ENCODE results near the gene CD38.

The CD38 gene

GRCh38 chr4:15832523-15833451 is 54.7 kb downstream of the CD38 start:
- H3K79me1 ChIP-seq (ENCODE audit: low read length) = no peaks in the 10 kb centered on the region
- H3K27ac ChIP-seq (ENCODE audit: low read depth, low read length) = no peak overlapping the region
- no peaks in the 10 kb centered on the region for H3K4me1 ChIP-seq (ENCODE audit: control insufficient read depth in 1 of 2, insufficient read depth in 2 of 2, low read length in 2 of 2)
- H2BK120ac ChIP-seq (ENCODE audit: insufficient read depth, low read length, poor library complexity) = no peak overlapping the region
- no peak overlapping the region for H4K8ac ChIP-seq (ENCODE audit: low read depth, low read length)
- no peak overlapping the region for H2AK5ac ChIP-seq (ENCODE audit: low read length)
- no peaks in the 10 kb centered on the region for H3K27me3 ChIP-seq (ENCODE audit: insufficient read depth, low read length)
- no peak overlapping the region for H4K91ac ChIP-seq (ENCODE audit: low read depth, low read length)
- no peak overlapping the region for H3K4me3 ChIP-seq (ENCODE audit: low read depth, low read length)
- H3K4me2 ChIP-seq (ENCODE audit: low read length) = no peak overlapping the region
- no peak overlapping the region for H2AFZ ChIP-seq (ENCODE audit: insufficient read depth, low read length, poor library complexity)
- H3K36me3 ChIP-seq (ENCODE audit: control insufficient read depth in 1 of 2, insufficient read depth in 2 of 2, low read length in 2 of 2) = no peaks in the 10 kb centered on the region
- no peak for DNase-seq
- no peak overlapping the region for H2BK5ac ChIP-seq (ENCODE audit: low read depth, low read length, poor library complexity)
- no peak overlapping the region for H3K9ac ChIP-seq (ENCODE audit: low read length)
- H3K4ac ChIP-seq (ENCODE audit: low read depth, low read length) = no peak overlapping the region
- H3K23ac ChIP-seq (ENCODE audit: low read length) = no peak overlapping the region
- H3K18ac ChIP-seq (ENCODE audit: low read length) = no peak overlapping the region
- no peaks in the 10 kb centered on the region for H3K79me2 ChIP-seq (ENCODE audit: control insufficient read depth, insufficient read depth, low read length, poor library complexity)
- no peak overlapping the region for H2BK12ac ChIP-seq (ENCODE audit: low read length)
- WGBS (ENCODE audit: extremely low coverage, insufficient coverage, insufficient read length) = no CpG with 5 or more reads among the region's 3 CpGs
- no peak overlapping the region for H4K12ac ChIP-seq (ENCODE audit: low read depth, low read length)
- no peak overlapping the region for H3K14ac ChIP-seq (ENCODE audit: low read length)
- peaks cover 2% of the 10 kb centered on the region for H3K9me3 ChIP-seq (ENCODE audit: insufficient read depth, low read depth, low read length)

GRCh38 chr4:15833801-15834200 is 55.7 kb downstream of the CD38 start:
- H2AFZ ChIP-seq (ENCODE audit: insufficient read depth, low read length, poor library complexity) = no peak overlapping the region
- H3K4me1 ChIP-seq (ENCODE audit: control insufficient read depth in 1 of 2, insufficient read depth in 2 of 2, low read length in 2 of 2) = no peaks in the 10 kb centered on the region
- H3K23ac ChIP-seq (ENCODE audit: low read length) = no peak overlapping the region
- H2BK12ac ChIP-seq (ENCODE audit: low read length) = no peak overlapping the region
- no peak overlapping the region for H4K12ac ChIP-seq (ENCODE audit: low read depth, low read length)
- no peak overlapping the region for H4K91ac ChIP-seq (ENCODE audit: low read depth, low read length)
- H3K4ac ChIP-seq (ENCODE audit: low read depth, low read length) = no peak overlapping the region
- no peak overlapping the region for H3K14ac ChIP-seq (ENCODE audit: low read length)
- peaks cover 2% of the 10 kb centered on the region for H3K9me3 ChIP-seq (ENCODE audit: insufficient read depth, low read depth, low read length)
- H3K79me2 ChIP-seq (ENCODE audit: control insufficient read depth, insufficient read depth, low read length, poor library complexity) = no peaks in the 10 kb centered on the region
- H2AK5ac ChIP-seq (ENCODE audit: low read length) = no peak overlapping the region
- H3K36me3 ChIP-seq (ENCODE audit: control insufficient read depth in 1 of 2, insufficient read depth in 2 of 2, low read length in 2 of 2) = no peaks in the 10 kb centered on the region
- H2BK5ac ChIP-seq (ENCODE audit: low read depth, low read length, poor library complexity) = no peak overlapping the region
- no peak overlapping the region for H3K4me2 ChIP-seq (ENCODE audit: low read length)
- no peaks in the 10 kb centered on the region for H3K79me1 ChIP-seq (ENCODE audit: low read length)
- no peak overlapping the region for H2BK120ac ChIP-seq (ENCODE audit: insufficient read depth, low read length, poor library complexity)
- H4K8ac ChIP-seq (ENCODE audit: low read depth, low read length) = no peak overlapping the region
- DNase-seq = no peak
- H3K27me3 ChIP-seq (ENCODE audit: insufficient read depth, low read length) = no peaks in the 10 kb centered on the region
- H3K18ac ChIP-seq (ENCODE audit: low read length) = no peak overlapping the region
- no peak overlapping the region for H3K27ac ChIP-seq (ENCODE audit: low read depth, low read length)
- WGBS (ENCODE audit: extremely low coverage, insufficient coverage, insufficient read length) = no CpG with 5 or more reads among the region's 1 CpG
- no peak overlapping the region for H3K4me3 ChIP-seq (ENCODE audit: low read depth, low read length)
- H3K9ac ChIP-seq (ENCODE audit: low read length) = no peak overlapping the region

DNA sequence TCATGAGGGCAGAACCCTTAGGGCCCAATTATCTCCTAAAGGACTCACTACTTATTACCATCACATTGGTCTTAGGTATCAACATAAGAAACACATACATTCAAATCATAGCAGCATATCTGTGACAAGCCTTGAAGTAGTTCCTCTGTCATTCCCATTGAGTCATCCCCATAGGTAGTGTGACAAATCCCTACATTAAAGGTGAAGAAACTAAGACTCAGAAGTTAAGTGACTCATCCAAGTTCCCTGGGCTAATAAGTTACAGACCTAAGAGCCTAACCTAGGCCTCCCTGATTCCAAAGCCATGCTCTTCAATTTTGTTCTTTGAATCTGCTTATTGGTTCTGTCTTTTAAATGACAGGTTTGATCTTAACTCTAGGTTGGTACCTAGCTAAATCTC is 58.2 kb downstream of the CD38 start:
- peaks cover 2% of the 10 kb centered on the region for H3K9me3 ChIP-seq (ENCODE audit: insufficient read depth, low read depth, low read length)
- H4K12ac ChIP-seq (ENCODE audit: low read depth, low read length) = no peak overlapping the region
- no peak overlapping the region for H2AK5ac ChIP-seq (ENCODE audit: low read length)
- H3K23ac ChIP-seq (ENCODE audit: low read length) = no peak overlapping the region
- H3K4ac ChIP-seq (ENCODE audit: low read depth, low read length) = no peak overlapping the region
- no peak overlapping the region for H2BK5ac ChIP-seq (ENCODE audit: low read depth, low read length, poor library complexity)
- no peak overlapping the region for H2AFZ ChIP-seq (ENCODE audit: insufficient read depth, low read length, poor library complexity)
- H4K91ac ChIP-seq (ENCODE audit: low read depth, low read length) = no peak overlapping the region
- H3K27ac ChIP-seq (ENCODE audit: low read depth, low read length) = no peak overlapping the region
- H3K36me3 ChIP-seq (ENCODE audit: control insufficient read depth in 1 of 2, insufficient read depth in 2 of 2, low read length in 2 of 2) = no peaks in the 10 kb centered on the region
- DNase-seq = peak; percentile 25 to 74
- H3K4me3 ChIP-seq (ENCODE audit: low read depth, low read length) = no peak overlapping the region
- no peak overlapping the region for H3K4me2 ChIP-seq (ENCODE audit: low read length)
- H3K14ac ChIP-seq (ENCODE audit: low read length) = no peak overlapping the region
- H3K27me3 ChIP-seq (ENCODE audit: insufficient read depth, low read length) = no peaks in the 10 kb centered on the region
- H3K4me1 ChIP-seq (ENCODE audit: control insufficient read depth in 1 of 2, insufficient read depth in 2 of 2, low read length in 2 of 2) = no peaks in the 10 kb centered on the region
- no peak overlapping the region for H3K18ac ChIP-seq (ENCODE audit: low read length)
- H3K9ac ChIP-seq (ENCODE audit: low read length) = no peak overlapping the region
- H3K79me2 ChIP-seq (ENCODE audit: control insufficient read depth, insufficient read depth, low read length, poor library complexity) = no peaks in the 10 kb centered on the region
- no peak overlapping the region for H4K8ac ChIP-seq (ENCODE audit: low read depth, low read length)
- H2BK12ac ChIP-seq (ENCODE audit: low read length) = no peak overlapping the region
- H2BK120ac ChIP-seq (ENCODE audit: insufficient read depth, low read length, poor library complexity) = no peak overlapping the region
- H3K79me1 ChIP-seq (ENCODE audit: low read length) = no peaks in the 10 kb centered on the region

GRCh38 chr4:15837591-15837990 is 59.5 kb downstream of the CD38 start:
- H2BK5ac ChIP-seq (ENCODE audit: low read depth, low read length, poor library complexity) = no peak overlapping the region
- no peak overlapping the region for H4K91ac ChIP-seq (ENCODE audit: low read depth, low read length)
- DNase-seq = no peak
- no peaks in the 10 kb centered on the region for H3K79me1 ChIP-seq (ENCODE audit: low read length)
- no peak overlapping the region for H3K18ac ChIP-seq (ENCODE audit: low read length)
- H3K9ac ChIP-seq (ENCODE audit: low read length) = no peak overlapping the region
- no peaks in the 10 kb centered on the region for H3K4me1 ChIP-seq (ENCODE audit: control insufficient read depth in 1 of 2, insufficient read depth in 2 of 2, low read length in 2 of 2)
- no peak overlapping the region for H3K4ac ChIP-seq (ENCODE audit: low read depth, low read length)
- H2AFZ ChIP-seq (ENCODE audit: insufficient read depth, low read length, poor library complexity) = no peak overlapping the region
- H2BK120ac ChIP-seq (ENCODE audit: insufficient read depth, low read length, poor library complexity) = no peak overlapping the region
- peaks cover 2% of the 10 kb centered on the region for H3K9me3 ChIP-seq (ENCODE audit: insufficient read depth, low read depth, low read length)
- H2BK12ac ChIP-seq (ENCODE audit: low read length) = no peak overlapping the region
- no peak overlapping the region for H2AK5ac ChIP-seq (ENCODE audit: low read length)
- H3K4me2 ChIP-seq (ENCODE audit: low read length) = no peak overlapping the region
- no peak overlapping the region for H3K23ac ChIP-seq (ENCODE audit: low read length)
- H3K27ac ChIP-seq (ENCODE audit: low read depth, low read length) = no peak overlapping the region
- no peak overlapping the region for H4K8ac ChIP-seq (ENCODE audit: low read depth, low read length)
- H4K12ac ChIP-seq (ENCODE audit: low read depth, low read length) = no peak overlapping the region
- no peak overlapping the region for H3K14ac ChIP-seq (ENCODE audit: low read length)
- no peaks in the 10 kb centered on the region for H3K79me2 ChIP-seq (ENCODE audit: control insufficient read depth, insufficient read depth, low read length, poor library complexity)
- no peaks in the 10 kb centered on the region for H3K36me3 ChIP-seq (ENCODE audit: control insufficient read depth in 1 of 2, insufficient read depth in 2 of 2, low read length in 2 of 2)
- no peaks in the 10 kb centered on the region for H3K27me3 ChIP-seq (ENCODE audit: insufficient read depth, low read length)
- H3K4me3 ChIP-seq (ENCODE audit: low read depth, low read length) = no peak overlapping the region
- WGBS (ENCODE audit: extremely low coverage, insufficient coverage, insufficient read length) = no CpG with 5 or more reads among the region's 1 CpG

All from trophoblast cell (in vitro differentiated cells and primary cell).